Smooth muscle cell (in vitro differentiated cells): ENCODE results near the gene TMSB4X. TPM values are rescaled to one million over a fixed set of nuclear protein-coding genes. Genes with fewer than 3 reads are reported as not detected.

Source experiments
- DNase-seq: peaks from one replicate; lab custom pipeline; 2025; ENCODE audit not compliant: unreplicated experiment; lab: John Stamatoyannopoulos, UW
- H2AFZ ChIP-seq: fragments of 200-600 bp; sonication (generic); 2 replicates; pipeline ENCODE4 v1.6.0; 2016; ENCODE audit warnings: antibody characterized with exemption, low read depth, mild to moderate bottlenecking
- H3F3A ChIP-seq: fragments of 200-600 bp; sonication (generic); 2 replicates; pipeline ENCODE4 v1.6.0; 2017; ENCODE audit warnings: antibody characterized with exemption, low read depth
- H3K27ac ChIP-seq: fragments of 200-600 bp; sonication (generic); 2 replicates; pipeline ENCODE4 v1.5.1; 2016; ENCODE audit warnings: low read depth, mild to moderate bottlenecking
- H3K27me3 ChIP-seq: fragments of 200-600 bp; sonication (generic); 2 replicates; pipeline ENCODE4 v1.6.1; 2016; ENCODE audit warnings: low read depth, mild to moderate bottlenecking
- H3K36me3 ChIP-seq: fragments of 200-600 bp; sonication (generic); 2 replicates; pipeline ENCODE4 v1.5.1; 2016; ENCODE audit warnings: low read depth
- H3K4me1 ChIP-seq: fragments of 200-600 bp; sonication (generic); 2 replicates; pipeline ENCODE4 v1.5.1; 2016; ENCODE audit warnings: low read depth
- H3K4me2 ChIP-seq: fragments of 200-600 bp; sonication (generic); 2 replicates; pipeline ENCODE4 v1.6.0; 2016; ENCODE audit warnings: mild to moderate bottlenecking
- H3K4me3 ChIP-seq: fragments of 200-600 bp; sonication (generic); 2 replicates; pipeline ENCODE4 v1.5.1; 2016; ENCODE audit warnings: mild to moderate bottlenecking
- H3K79me2 ChIP-seq: fragments of 200-600 bp; sonication (generic); 2 replicates; pipeline ENCODE4 v1.6.0; 2016; ENCODE audit warnings: low read depth, mild to moderate bottlenecking
- H3K9ac ChIP-seq: fragments of 200-600 bp; sonication (generic); 2 replicates; pipeline ENCODE4 v1.6.0; 2016; ENCODE audit warnings: low read depth
- H3K9me3 ChIP-seq: fragments of 200-600 bp; sonication (generic); replicated peaks from 2 replicates; pipeline ENCODE4 v1.5.1; 2016; ENCODE audit warnings: low read depth
- H4K20me1 ChIP-seq: fragments of 200-600 bp; sonication (generic); 2 replicates; pipeline ENCODE4 v1.6.0; 2016; ENCODE audit warnings: low read depth
- WGBS: methylation state at CpG from one replicate; pipeline ENCODE4 v1.1.7; 2016; ENCODE audit warnings: low lambda C conversion rate; 5-methylcytosine and 5-hydroxymethylcytosine counted together
- polyA plus RNA-seq: library from polyadenylated mRNA; unstranded; fragments of >200 nt; fragmentation: Nextera tagmentation; extraction: Ambion mirVana; gene quantifications from 2 replicates; pipeline ENCODE4 v1.2.1, GENCODE V29; 2016
- total RNA-seq: library from RNA; depleted of rRNA; stranded (reverse); fragments of >200 nt; gene quantifications from 2 replicates; pipeline ENCODE4 v1.2.3, GENCODE V29; 2014
- TF ChIP-seq, protein P1 (sequence below): fragments of 200-600 bp; sonication (generic); IDR thresholded peaks from 2 replicates; pipeline ENCODE4 v1.5.1; 2017; ENCODE audit warnings: borderline replicate concordance, mild to moderate bottlenecking, antibody characterized with exemption; ENCODE audit not compliant: insufficient read depth, poor library complexity, severe bottlenecking

Gene TMSB4X
- total and polyA plus RNA-seq, 2 experiments from 2014 or later = 9,721 to 12,637 TPM

DNA sequence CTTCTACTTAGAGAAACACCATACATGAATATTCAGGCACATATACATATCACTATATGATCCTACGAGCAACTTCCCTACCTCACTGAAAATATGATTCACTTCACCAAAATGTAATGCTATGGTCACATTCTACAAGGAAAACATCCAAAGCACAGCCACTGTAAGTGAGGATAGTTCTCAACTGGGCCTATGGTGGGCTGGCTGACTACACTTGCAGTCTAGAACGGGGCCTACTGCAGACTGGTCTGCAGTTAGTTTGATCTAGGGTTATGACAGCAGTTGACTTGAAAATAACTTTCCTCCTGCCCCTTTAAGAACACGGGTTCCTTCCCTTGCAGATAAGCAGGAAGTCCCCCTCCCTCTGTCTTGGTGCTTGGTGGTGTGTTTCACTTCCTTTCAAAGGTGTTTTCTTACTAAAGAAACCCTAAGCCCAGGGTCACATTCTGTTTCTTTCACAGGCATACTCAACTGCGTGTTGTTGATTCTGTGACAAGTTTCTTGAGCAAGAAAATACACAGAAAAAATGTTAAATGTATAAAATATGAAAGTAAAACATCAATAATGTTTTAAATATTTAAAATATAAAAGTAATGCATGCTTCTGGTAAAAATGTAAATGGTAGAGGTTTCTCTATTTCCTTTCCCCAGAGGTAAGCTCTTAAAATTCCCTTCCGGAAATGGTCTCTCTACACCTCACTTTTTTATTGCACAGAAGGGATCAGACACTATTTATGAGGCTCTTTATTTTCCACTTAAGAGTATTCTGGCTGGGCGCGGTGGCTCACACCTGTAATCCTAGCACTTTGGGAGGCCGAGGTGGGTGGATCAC, 18.0 kb upstream of the TMSB4X start:
- Histone ChIP-seq H3K79me2 (no peaks in the 10 kb centered on the region), H3K27ac (peak overlapping the region; percentile 99), H3K4me3 (no peak overlapping the region), H3K9ac (peak overlapping the region; percentile 92), H3F3A (peaks cover 12% of the 10 kb centered on the region), H3K4me2 (peak overlapping the region; percentile 56), H3K9me3 (no peaks in the 10 kb centered on the region), H3K36me3 (no peaks in the 10 kb centered on the region), H4K20me1 (no peaks in the 10 kb centered on the region), H2AFZ (peak overlapping the region; percentile 86), H3K4me1 (peaks cover 12% of the 10 kb centered on the region), H3K27me3 (no peaks in the 10 kb centered on the region)
- DNase-seq = no peak
- TF ChIP-seq, protein P1, sequence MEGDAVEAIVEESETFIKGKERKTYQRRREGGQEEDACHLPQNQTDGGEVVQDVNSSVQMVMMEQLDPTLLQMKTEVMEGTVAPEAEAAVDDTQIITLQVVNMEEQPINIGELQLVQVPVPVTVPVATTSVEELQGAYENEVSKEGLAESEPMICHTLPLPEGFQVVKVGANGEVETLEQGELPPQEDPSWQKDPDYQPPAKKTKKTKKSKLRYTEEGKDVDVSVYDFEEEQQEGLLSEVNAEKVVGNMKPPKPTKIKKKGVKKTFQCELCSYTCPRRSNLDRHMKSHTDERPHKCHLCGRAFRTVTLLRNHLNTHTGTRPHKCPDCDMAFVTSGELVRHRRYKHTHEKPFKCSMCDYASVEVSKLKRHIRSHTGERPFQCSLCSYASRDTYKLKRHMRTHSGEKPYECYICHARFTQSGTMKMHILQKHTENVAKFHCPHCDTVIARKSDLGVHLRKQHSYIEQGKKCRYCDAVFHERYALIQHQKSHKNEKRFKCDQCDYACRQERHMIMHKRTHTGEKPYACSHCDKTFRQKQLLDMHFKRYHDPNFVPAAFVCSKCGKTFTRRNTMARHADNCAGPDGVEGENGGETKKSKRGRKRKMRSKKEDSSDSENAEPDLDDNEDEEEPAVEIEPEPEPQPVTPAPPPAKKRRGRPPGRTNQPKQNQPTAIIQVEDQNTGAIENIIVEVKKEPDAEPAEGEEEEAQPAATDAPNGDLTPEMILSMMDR = no peak
- 48% methylated on average over 8 of the region's 8 CpGs for WGBS

DNA sequence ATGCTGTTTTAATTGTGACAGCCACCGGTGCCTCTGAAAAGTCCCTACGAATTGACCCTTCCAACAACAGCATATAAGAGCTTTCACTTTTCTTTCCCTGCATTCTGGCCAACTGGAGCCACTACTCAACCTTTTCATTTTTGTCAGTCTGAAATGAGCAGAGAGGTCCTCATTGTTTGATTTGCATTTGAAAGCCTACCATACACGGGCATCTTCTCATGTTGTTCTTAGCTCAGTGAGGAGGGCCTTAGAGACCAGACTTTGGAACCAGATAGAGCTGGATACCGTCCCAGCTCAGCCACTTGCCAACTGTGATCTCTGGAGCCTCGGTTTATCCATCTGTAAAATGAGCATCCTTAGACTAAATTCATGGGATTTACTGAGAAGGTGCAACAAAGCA, 16.9 kb upstream of the TMSB4X start:
- no peak overlapping the region for H3K4me3 ChIP-seq
- DNase-seq = no peak
- no peaks in the 10 kb centered on the region for H3K27me3 ChIP-seq
- H3K4me1 ChIP-seq = peaks cover 12% of the 10 kb centered on the region
- peaks cover 12% of the 10 kb centered on the region for H3F3A ChIP-seq
- H3K36me3 ChIP-seq = no peaks in the 10 kb centered on the region
- no peak overlapping the region for H3K9ac ChIP-seq
- no peak overlapping the region for H3K4me2 ChIP-seq
- H3K79me2 ChIP-seq = no peaks in the 10 kb centered on the region
- WGBS = 92% methylated on average over 5 of the region's 5 CpGs
- no peak overlapping the region for H2AFZ ChIP-seq
- no peak overlapping the region for H3K27ac ChIP-seq
- H4K20me1 ChIP-seq = no peaks in the 10 kb centered on the region
- TF ChIP-seq, protein P1 = no peak
- no peaks in the 10 kb centered on the region for H3K9me3 ChIP-seq

DNA sequence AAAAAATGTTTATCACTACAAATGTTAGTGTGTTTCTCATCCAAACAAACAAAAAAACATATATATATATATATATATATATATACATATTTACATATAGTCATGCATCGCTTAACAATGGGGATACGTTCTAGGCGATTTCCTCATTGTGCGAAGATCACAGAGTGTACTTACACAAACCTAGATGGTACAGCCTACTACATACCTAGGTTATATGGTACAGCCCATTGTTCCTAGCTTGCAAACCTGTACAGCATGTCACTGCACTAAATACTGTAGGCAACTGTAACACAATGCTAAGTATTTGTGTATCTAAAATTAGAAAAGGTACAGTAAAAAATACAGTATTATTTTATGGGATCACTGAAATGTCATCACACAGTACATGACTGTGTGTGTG, 16.4 kb upstream of the TMSB4X start:
- Histone ChIP-seq H3K4me3 (no peak overlapping the region), H4K20me1 (no peaks in the 10 kb centered on the region), H3K9me3 (no peaks in the 10 kb centered on the region), H3K79me2 (no peaks in the 10 kb centered on the region), H3K4me1 (peaks cover 12% of the 10 kb centered on the region), H2AFZ (no peak overlapping the region), H3K36me3 (no peaks in the 10 kb centered on the region), H3F3A (peaks cover 12% of the 10 kb centered on the region), H3K4me2 (no peak overlapping the region), H3K27me3 (no peaks in the 10 kb centered on the region), H3K9ac (no peak overlapping the region), H3K27ac (no peak overlapping the region)
- 98% methylated on average over 4 of the region's 4 CpGs for WGBS
- TF ChIP-seq, protein P1 = no peak
- DNase-seq = no peak
